Measurements from ENCODE around the gene SPG11. TPM values are rescaled to one million over a fixed set of nuclear protein-coding genes. Genes with fewer than 3 reads are reported as not detected.
"Not testable (repeated sequence)": the region's sequence is repeated elsewhere in the genome, so short reads cannot be mapped to it uniquely, and the experiment has no call there.

The SPG11 gene
- polyA plus RNA-seq, 4 donors, result 33.5 to 63.8 (median 34.7) TPM

DNA sequence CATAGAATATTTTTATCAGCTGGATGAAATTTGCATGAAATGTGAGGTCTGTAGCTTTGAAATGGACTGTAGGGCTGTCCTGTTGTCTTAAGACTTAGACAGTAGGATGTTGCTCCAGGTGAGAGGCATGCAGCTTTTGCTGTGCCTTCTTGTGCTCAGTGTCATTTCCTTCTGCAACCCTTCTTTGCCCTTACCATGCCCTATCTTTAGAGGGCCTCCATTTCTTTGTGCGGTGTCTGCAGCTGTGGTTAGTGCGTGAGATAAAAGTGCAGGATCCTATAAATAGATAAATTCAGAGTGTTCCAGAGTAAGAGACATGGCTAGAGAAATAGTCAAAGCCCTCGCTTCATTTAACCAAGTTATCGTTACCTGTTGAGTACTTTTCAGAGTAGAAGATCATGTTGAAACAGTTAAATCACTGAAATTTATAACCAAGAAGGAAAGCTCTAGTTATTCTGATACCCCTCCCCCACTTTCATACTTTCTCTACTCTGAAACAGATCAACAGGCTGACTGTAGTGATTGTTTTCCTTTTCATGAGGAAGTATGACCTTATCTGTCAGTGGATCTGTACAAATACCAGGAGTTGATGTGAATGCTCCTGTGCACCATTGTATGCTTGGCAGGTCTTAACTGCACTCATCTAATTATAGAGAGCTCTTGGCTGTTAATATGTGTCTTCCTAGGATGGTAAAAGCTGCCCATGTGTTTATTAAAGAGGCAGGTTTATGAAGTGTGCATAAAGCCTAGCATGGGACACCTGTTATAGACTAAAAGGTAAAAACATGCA is 108.3 kb downstream of the SPG11 start:
- Histone ChIP-seq H3K4me1 (ENCODE audit: control insufficient read depth in 3 of 3, insufficient read depth in 2 of 3, low read depth in 1 of 3, low read length in 2 of 3) (no peaks in the 10 kb centered on the region), H3K4me3 (ENCODE audit: low read depth in 1 of 3, low read length in 3 of 3) (no peak overlapping the region), H3K27ac (ENCODE audit: low read depth in 1 of 3, low read length in 2 of 3) (no peak overlapping the region), H3K27me3 (ENCODE audit: control insufficient read depth in 3 of 3, insufficient read depth in 3 of 3, low read length in 3 of 3) (no peaks in the 10 kb centered on the region), H3K36me3 (ENCODE audit: control insufficient read depth in 3 of 3, insufficient read depth in 2 of 3, low read depth in 1 of 3, low read length in 3 of 3) (peaks cover 2 to 51% (median 22%) of the 10 kb centered on the region in 3 donors), H3K9me3 (ENCODE audit: control insufficient read depth in 2 of 2, insufficient read depth in 1 of 2, low read depth in 1 of 2, low read length in 1 of 2) (no peaks in the 10 kb centered on the region)
- no peak for FAIRE-seq
- WGBS, 3 donors, result 86 to 95% (median 86%) methylated on average over 4 of the region's 4 CpGs
- no peak for DNase-seq

DNA sequence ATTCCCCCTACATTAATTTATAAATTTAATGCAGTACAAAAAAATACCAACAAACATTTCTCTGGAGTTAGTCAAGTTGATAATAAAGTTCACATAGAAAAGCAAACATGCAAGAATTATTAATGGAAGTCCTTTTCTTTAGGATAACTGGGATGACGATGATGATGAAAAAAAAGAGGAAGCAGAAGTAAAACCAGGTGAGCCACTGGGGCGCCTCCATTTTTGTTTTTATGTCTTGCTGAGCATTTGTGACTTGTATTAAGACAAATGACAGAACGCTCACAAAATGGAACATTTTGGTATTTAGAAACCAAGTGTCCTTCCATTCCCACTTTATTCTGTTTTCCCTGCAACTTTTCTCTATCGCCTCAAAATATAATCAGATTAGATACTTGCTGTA is 112.7 kb downstream of the SPG11 start:
- Histone ChIP-seq H3K27ac (ENCODE audit: low read depth in 1 of 3, low read length in 2 of 3) (no peak overlapping the region), H3K9me3 (ENCODE audit: control insufficient read depth in 2 of 2, insufficient read depth in 1 of 2, low read depth in 1 of 2, low read length in 1 of 2) (no peaks in the 10 kb centered on the region), H3K27me3 (ENCODE audit: control insufficient read depth in 3 of 3, insufficient read depth in 3 of 3, low read length in 3 of 3) (no peaks in the 10 kb centered on the region), H3K4me1 (ENCODE audit: control insufficient read depth in 3 of 3, insufficient read depth in 2 of 3, low read depth in 1 of 3, low read length in 2 of 3) (no peaks in the 10 kb centered on the region), H3K36me3 (ENCODE audit: control insufficient read depth in 3 of 3, insufficient read depth in 2 of 3, low read depth in 1 of 3, low read length in 3 of 3) (peaks cover 2 to 23% (median 8%) of the 10 kb centered on the region in 3 donors), H3K4me3 (ENCODE audit: low read depth in 1 of 3, low read length in 3 of 3) (no peak overlapping the region)
- DNase-seq (no peak), FAIRE-seq (no peak)
- 95 to 98% (median 97%) methylated on average over 4 of the region's 4 CpGs for WGBS, 3 donors

DNA sequence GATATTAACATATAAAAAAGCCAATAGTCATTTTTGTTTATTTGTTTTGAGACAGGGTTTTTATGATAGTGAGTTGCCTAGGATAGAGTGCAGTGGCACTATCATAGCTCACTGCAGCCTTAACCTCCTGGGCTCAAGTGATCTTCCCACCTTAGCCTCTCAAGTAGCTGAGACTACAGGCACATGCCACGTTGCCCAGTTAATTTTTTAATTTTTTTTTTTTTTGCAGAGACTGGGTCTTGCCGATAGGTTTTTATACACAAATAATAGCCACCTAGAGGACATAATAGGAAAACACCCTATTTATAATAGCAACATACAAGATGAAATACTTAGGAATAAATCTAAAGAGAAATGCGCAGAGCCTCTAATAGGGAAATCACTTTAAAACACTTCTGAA is 113.2 kb downstream of the SPG11 start:
- Histone ChIP-seq H3K27me3 (ENCODE audit: control insufficient read depth in 3 of 3, insufficient read depth in 3 of 3, low read length in 3 of 3) (no peaks in the 10 kb centered on the region), H3K36me3 (ENCODE audit: control insufficient read depth in 3 of 3, insufficient read depth in 2 of 3, low read depth in 1 of 3, low read length in 3 of 3) (peaks cover 2 to 22% (median 8%) of the 10 kb centered on the region in 3 donors), H3K4me3 (ENCODE audit: low read depth in 1 of 3, low read length in 3 of 3) (no peak overlapping the region), H3K9me3 (ENCODE audit: control insufficient read depth in 2 of 2, insufficient read depth in 1 of 2, low read depth in 1 of 2, low read length in 1 of 2) (no peaks in the 10 kb centered on the region), H3K27ac (ENCODE audit: low read depth in 1 of 3, low read length in 2 of 3) (no peak overlapping the region), H3K4me1 (ENCODE audit: control insufficient read depth in 3 of 3, insufficient read depth in 2 of 3, low read depth in 1 of 3, low read length in 2 of 3) (no peaks in the 10 kb centered on the region)
- 34 to 35% (median 35%) methylated on average over 3 of the region's 3 CpGs for WGBS, 3 donors
- no peak for FAIRE-seq
- no peak for DNase-seq

DNA sequence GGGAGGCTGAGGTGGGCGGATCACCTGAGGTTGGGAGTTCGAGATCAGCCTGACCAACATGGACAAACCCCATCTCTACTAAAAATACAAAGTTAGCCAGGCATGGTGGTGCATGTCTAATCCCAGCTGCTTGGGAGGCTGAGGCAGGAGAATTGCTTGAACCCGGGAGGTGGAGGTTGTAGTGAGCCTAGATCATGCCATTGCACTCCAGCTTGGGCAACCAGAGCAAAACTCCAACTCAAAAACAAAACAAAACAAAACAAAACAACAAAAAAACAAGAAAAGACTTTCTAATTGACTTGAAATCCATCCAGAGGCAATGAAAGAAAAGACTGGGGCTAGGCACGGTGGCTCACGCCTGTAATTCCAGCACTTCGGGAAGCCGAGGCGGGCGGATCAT is 114.3 kb downstream of the SPG11 start:
- H3K9me3 ChIP-seq (ENCODE audit: control insufficient read depth in 2 of 2, insufficient read depth in 1 of 2, low read depth in 1 of 2, low read length in 1 of 2); H3K27me3 ChIP-seq (ENCODE audit: control insufficient read depth in 3 of 3, insufficient read depth in 3 of 3, low read length in 3 of 3); FAIRE-seq; DNase-seq; H3K4me3 ChIP-seq (ENCODE audit: low read depth in 1 of 3, low read length in 3 of 3); H3K4me1 ChIP-seq (ENCODE audit: control insufficient read depth in 3 of 3, insufficient read depth in 2 of 3, low read depth in 1 of 3, low read length in 2 of 3); H3K27ac ChIP-seq (ENCODE audit: low read depth in 1 of 3, low read length in 2 of 3): not testable (repeated sequence)
- 95 to 97% (median 96%) methylated on average over 9 of the region's 9 CpGs for WGBS, 3 donors
- peaks cover 2 to 23% (median 3%) of the 10 kb centered on the region in 3 donors for H3K36me3 ChIP-seq (ENCODE audit: control insufficient read depth in 3 of 3, insufficient read depth in 2 of 3, low read depth in 1 of 3, low read length in 3 of 3)

DNA sequence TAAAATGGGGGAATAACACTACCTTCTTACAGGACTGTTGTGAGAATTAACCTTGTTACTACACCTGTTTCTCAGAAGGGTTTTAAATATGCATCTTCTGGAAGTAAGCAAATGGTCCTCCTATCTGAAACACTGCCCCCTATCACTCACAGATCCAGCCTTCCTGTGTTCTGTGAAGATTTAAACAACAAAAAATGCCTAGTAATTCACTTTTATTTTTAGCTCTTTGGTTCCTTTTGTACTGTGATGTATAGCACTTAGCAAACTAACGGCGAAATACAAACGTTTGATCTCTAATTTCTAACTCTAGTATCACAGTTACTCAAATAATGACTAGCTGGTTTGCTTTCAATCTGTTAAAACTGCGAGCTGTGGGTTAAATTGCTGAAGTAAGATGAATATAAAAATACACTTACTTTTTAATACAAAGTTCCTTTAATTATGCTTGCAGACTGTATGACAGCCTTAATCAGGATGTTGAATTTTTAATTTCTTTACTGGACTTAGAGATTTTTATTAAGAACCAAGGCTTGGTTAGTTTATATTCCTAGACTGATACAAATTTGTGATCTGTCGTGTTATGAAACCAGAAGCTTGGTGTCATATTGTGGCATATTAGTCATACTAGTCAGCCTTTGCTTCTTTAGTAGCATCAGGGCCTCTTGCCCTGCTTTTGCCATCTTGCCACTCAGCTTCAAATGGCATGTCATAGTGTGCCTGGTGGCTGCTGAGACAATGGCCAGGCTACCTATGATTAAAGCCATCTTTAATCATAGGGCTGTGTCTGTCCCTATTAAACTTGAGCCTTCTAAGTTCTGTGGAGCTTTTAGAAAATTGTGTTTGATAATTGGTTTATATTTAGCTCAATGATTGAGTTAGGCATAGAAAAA is 117.3 kb downstream of the SPG11 start:
- no peak for FAIRE-seq
- Histone ChIP-seq H3K27ac (ENCODE audit: low read depth in 1 of 3, low read length in 2 of 3) (no peak overlapping the region), H3K9me3 (ENCODE audit: control insufficient read depth in 2 of 2, insufficient read depth in 1 of 2, low read depth in 1 of 2, low read length in 1 of 2) (no peaks in the 10 kb centered on the region), H3K27me3 (ENCODE audit: control insufficient read depth in 3 of 3, insufficient read depth in 3 of 3, low read length in 3 of 3) (no peaks in the 10 kb centered on the region), H3K4me3 (ENCODE audit: low read depth in 1 of 3, low read length in 3 of 3) (no peak overlapping the region), H3K4me1 (ENCODE audit: control insufficient read depth in 3 of 3, insufficient read depth in 2 of 3, low read depth in 1 of 3, low read length in 2 of 3) (no peaks in the 10 kb centered on the region), H3K36me3 (ENCODE audit: control insufficient read depth in 3 of 3, insufficient read depth in 2 of 3, low read depth in 1 of 3, low read length in 3 of 3) (peaks cover 0 to 10% (median 0%) of the 10 kb centered on the region in 3 donors)
- no peak for DNase-seq
- WGBS, 3 donors, result 46 to 70% (median 51%) methylated on average over 5 of the region's 5 CpGs

DNA sequence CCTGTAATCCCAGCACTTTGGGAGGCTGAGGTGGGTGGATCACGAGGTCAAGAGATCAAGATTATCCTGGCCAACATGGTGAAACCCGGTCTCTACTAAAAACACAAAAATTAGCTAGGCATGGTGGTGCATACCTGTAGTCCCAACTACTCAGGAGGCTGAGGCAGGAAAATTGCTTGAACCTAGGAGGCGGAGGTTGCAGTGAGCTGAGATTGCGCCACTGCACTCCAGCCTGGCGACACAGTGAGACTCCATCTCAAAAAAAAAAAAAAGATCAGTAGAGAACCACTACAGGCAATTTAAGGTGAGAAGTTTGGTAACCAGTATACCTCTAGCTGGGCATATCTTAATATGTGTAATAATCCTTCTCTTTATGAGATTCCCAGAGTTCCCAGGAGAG is 118.7 kb downstream of the SPG11 start:
- 78 to 96% (median 93%) methylated on average over 5 of the region's 5 CpGs for WGBS, 3 donors
- H3K9me3 ChIP-seq (ENCODE audit: control insufficient read depth in 2 of 2, insufficient read depth in 1 of 2, low read depth in 1 of 2, low read length in 1 of 2); H3K27me3 ChIP-seq (ENCODE audit: control insufficient read depth in 3 of 3, insufficient read depth in 3 of 3, low read length in 3 of 3); FAIRE-seq; H3K4me3 ChIP-seq (ENCODE audit: low read depth in 1 of 3, low read length in 3 of 3); H3K4me1 ChIP-seq (ENCODE audit: control insufficient read depth in 3 of 3, insufficient read depth in 2 of 3, low read depth in 1 of 3, low read length in 2 of 3); DNase-seq; H3K27ac ChIP-seq (ENCODE audit: low read depth in 1 of 3, low read length in 2 of 3): not testable (repeated sequence)
- H3K36me3 ChIP-seq (ENCODE audit: control insufficient read depth in 3 of 3, insufficient read depth in 2 of 3, low read depth in 1 of 3, low read length in 3 of 3), result peaks cover 0 to 14% (median 0%) of the 10 kb centered on the region in 3 donors

DNA sequence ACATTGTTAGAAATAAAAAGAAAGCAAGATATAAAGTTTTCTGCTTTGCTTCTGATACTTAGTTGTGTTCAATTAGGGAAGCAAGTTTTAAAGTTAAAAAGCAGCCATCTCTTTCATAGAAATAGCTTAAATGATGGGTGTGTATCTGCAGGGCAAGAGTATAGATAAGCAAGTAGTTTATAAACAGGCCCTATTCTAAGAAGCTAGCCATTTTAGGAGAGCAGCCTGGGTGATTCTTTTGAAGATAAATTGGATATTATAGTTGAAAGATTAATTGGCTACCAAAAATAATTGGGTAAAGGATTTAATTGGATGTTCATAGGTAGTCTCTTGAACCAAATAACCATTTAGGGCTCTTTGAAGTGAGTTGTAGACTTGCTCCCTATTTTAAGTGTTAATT is 120.9 kb downstream of the SPG11 start:
- H3K36me3 ChIP-seq (ENCODE audit: control insufficient read depth in 3 of 3, insufficient read depth in 2 of 3, low read depth in 1 of 3, low read length in 3 of 3), result peaks cover 0 to 14% (median 0%) of the 10 kb centered on the region in 3 donors
- H3K27ac ChIP-seq (ENCODE audit: low read depth in 1 of 3, low read length in 2 of 3), result no peak overlapping the region
- H3K4me1 ChIP-seq (ENCODE audit: control insufficient read depth in 3 of 3, insufficient read depth in 2 of 3, low read depth in 1 of 3, low read length in 2 of 3), result peaks cover 0 to 5% (median 0%) of the 10 kb centered on the region in 3 donors
- no peak overlapping the region for H3K4me3 ChIP-seq (ENCODE audit: low read depth in 1 of 3, low read length in 3 of 3)
- FAIRE-seq (no peak), DNase-seq (no peak)
- H3K9me3 ChIP-seq (ENCODE audit: control insufficient read depth in 2 of 2, insufficient read depth in 1 of 2, low read depth in 1 of 2, low read length in 1 of 2), result no peaks in the 10 kb centered on the region
- H3K27me3 ChIP-seq (ENCODE audit: control insufficient read depth in 3 of 3, insufficient read depth in 3 of 3, low read length in 3 of 3), result no peaks in the 10 kb centered on the region

DNA sequence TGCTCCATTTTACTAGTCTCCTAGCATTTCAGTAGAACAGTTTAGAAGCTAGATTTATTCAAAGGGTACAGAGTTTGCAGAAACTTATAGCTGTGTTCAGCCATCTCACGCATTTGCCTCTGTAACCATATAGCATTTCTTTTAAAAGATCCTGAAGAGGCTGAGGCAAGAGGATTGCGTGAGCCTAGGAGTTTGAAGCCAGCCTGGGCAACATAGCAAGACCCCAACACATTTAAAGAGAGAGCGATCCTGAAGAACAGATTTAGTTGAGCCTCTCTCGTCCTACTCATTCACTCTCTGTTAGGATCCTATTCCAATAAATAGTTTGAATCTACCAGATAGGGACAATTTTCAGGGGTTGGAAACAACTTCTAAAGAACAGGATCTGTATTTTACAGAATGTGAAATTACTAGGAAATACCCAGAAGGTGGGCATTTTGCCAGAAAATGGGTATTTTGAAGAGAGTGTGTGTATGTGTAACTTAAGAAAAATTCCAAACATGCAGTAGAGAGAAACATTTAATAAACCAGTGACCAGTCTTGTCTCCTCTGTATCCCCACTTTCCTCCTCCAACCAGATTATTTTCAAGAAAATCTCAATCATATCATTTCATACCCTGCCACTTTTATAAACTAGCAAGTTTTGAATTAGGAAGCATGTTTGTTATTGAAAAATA is 122.0 kb downstream of the SPG11 start:
- DNase-seq (no peak), FAIRE-seq (no peak)
- H3K36me3 ChIP-seq (ENCODE audit: control insufficient read depth in 3 of 3, insufficient read depth in 2 of 3, low read depth in 1 of 3, low read length in 3 of 3), result peaks cover 0 to 14% (median 0%) of the 10 kb centered on the region in 3 donors
- no peak overlapping the region for H3K27ac ChIP-seq (ENCODE audit: low read depth in 1 of 3, low read length in 2 of 3)
- peaks cover 0 to 5% (median 0%) of the 10 kb centered on the region in 3 donors for H3K4me1 ChIP-seq (ENCODE audit: control insufficient read depth in 3 of 3, insufficient read depth in 2 of 3, low read depth in 1 of 3, low read length in 2 of 3)
- H3K4me3 ChIP-seq (ENCODE audit: low read depth in 1 of 3, low read length in 3 of 3), result no peak overlapping the region
- 94 to 98% (median 95%) methylated on average over 4 of the region's 4 CpGs for WGBS, 3 donors
- no peaks in the 10 kb centered on the region for H3K27me3 ChIP-seq (ENCODE audit: control insufficient read depth in 3 of 3, insufficient read depth in 3 of 3, low read length in 3 of 3)
- H3K9me3 ChIP-seq (ENCODE audit: control insufficient read depth in 2 of 2, insufficient read depth in 1 of 2, low read depth in 1 of 2, low read length in 1 of 2), result no peaks in the 10 kb centered on the region

Measured in small intestine (tissue), 7 donors.